Measurements from ENCODE around the gene USP7. TPM values are rescaled to one million over a fixed set of nuclear protein-coding genes. Genes with fewer than 3 reads are reported as not detected.
A peak's percentile ranks its signal among the peaks of the same experiment; 100 is the strongest.

Gene USP7
- polyA plus RNA-seq, 3 donors: 2.4 to 31.7 (median 4.1) TPM

GRCh38 chr16:8937803-8938202, 25.9 kb downstream of the USP7 start:
- peak overlapping the region in 1 of 2 donors; percentile 36 for H3K27ac ChIP-seq (ENCODE audit: low read depth in 1 of 2, low read length in 2 of 2)
- Mint-ChIP-seq H3K9me3 (no peaks in the 10 kb centered on the region), H3K27me3 (ENCODE audit: low read depth in 3 of 3) (no peaks in the 10 kb centered on the region), H3K4me3 (no peak overlapping the region), H3K27ac (peak overlapping the region in 2 of 7 donors; percentile 63 to 64), H3K36me3 (no peaks in the 10 kb centered on the region), H3K4me1 (peaks cover 56% of the 10 kb centered on the region)
- no peak overlapping the region for H3K9ac ChIP-seq (ENCODE audit: insufficient read depth, low read length, poor library complexity, severe bottlenecking)
- intact Hi-C loops (cut with micrococcal nuclease): no loop called here
- H3K79me2 ChIP-seq (ENCODE audit: insufficient read depth, low read length): peaks cover 100% of the 10 kb centered on the region
- peaks cover 100% of the 10 kb centered on the region for H4K20me1 ChIP-seq (ENCODE audit: insufficient read depth, low read length)
- H3K4me3 ChIP-seq (replicated peaks in 1 of 3; ENCODE audit: low read depth in 2 of 3, low read length in 3 of 3): no peak overlapping the region
- no peak overlapping the region for H3K4me2 ChIP-seq (replicated peaks; ENCODE audit: extremely low read depth, low read length, poor library complexity, severe bottlenecking)
- no peaks in the 10 kb centered on the region for H3K9me3 ChIP-seq (replicated peaks in 1 of 2; ENCODE audit: control insufficient read depth in 1 of 2, insufficient read depth in 1 of 2, low read length in 2 of 2)
- H3K27me3 ChIP-seq (ENCODE audit: control insufficient read depth in 2 of 2, insufficient read depth in 2 of 2, low read length in 2 of 2): no peaks in the 10 kb centered on the region
- no peak for DNase-seq
- 92% methylated on average over 1 of the region's 4 CpGs for WGBS (ENCODE audit: insufficient coverage)
- TF ChIP-seq CTCF (IDR thresholded peaks at IDR 0.05): no peak
- H3K4me1 ChIP-seq (ENCODE audit: control insufficient read depth in 1 of 2, insufficient read depth in 2 of 2, low read length in 2 of 2): peaks cover 9 to 17% of the 10 kb centered on the region in 2 donors
- H2AFZ ChIP-seq (ENCODE audit: insufficient read depth, low read depth, low read length, poor library complexity, severe bottlenecking): no peak overlapping the region
- no peaks in the 10 kb centered on the region for H3K36me3 ChIP-seq (replicated peaks in 1 of 2; ENCODE audit: control insufficient read depth in 1 of 2, insufficient read depth in 2 of 2, low read length in 2 of 2)

- H3K9me3 ChIP-seq (replicated peaks in 1 of 2; ENCODE audit: control insufficient read depth in 1 of 2, insufficient read depth in 1 of 2, low read length in 2 of 2): no peaks in the 10 kb centered on the region
- DNase-seq: peak in 2 of 3 donors; percentile 14 to 30
- no peak overlapping the region for H3K4me2 ChIP-seq (replicated peaks; ENCODE audit: extremely low read depth, low read length, poor library complexity, severe bottlenecking)
- peak; percentile 66 for TF ChIP-seq CTCF (IDR thresholded peaks at IDR 0.05)
- Mint-ChIP-seq H3K36me3 (no peaks in the 10 kb centered on the region), H3K9me3 (no peaks in the 10 kb centered on the region), H3K27me3 (ENCODE audit: low read depth in 3 of 3) (no peaks in the 10 kb centered on the region), H3K4me1 (peaks cover 53% of the 10 kb centered on the region), H3K27ac (peak overlapping the region in 1 of 7 donors; percentile 47), H3K4me3 (no peak overlapping the region)
- no peaks in the 10 kb centered on the region for H3K36me3 ChIP-seq (replicated peaks in 1 of 2; ENCODE audit: control insufficient read depth in 1 of 2, insufficient read depth in 2 of 2, low read length in 2 of 2)
- intact Hi-C loops (cut with micrococcal nuclease): no loop called here
- H3K79me2 ChIP-seq (ENCODE audit: insufficient read depth, low read length): peaks cover 100% of the 10 kb centered on the region
- H4K20me1 ChIP-seq (ENCODE audit: insufficient read depth, low read length): peaks cover 100% of the 10 kb centered on the region
- peaks cover 0 to 3% of the 10 kb centered on the region in 2 donors for H3K4me1 ChIP-seq (ENCODE audit: control insufficient read depth in 1 of 2, insufficient read depth in 2 of 2, low read length in 2 of 2)
- H3K27ac ChIP-seq (ENCODE audit: low read depth in 1 of 2, low read length in 2 of 2): peak overlapping the region in 1 of 2 donors; percentile 26
- H3K9ac ChIP-seq (ENCODE audit: insufficient read depth, low read length, poor library complexity, severe bottlenecking): no peak overlapping the region
- no peaks in the 10 kb centered on the region for H3K27me3 ChIP-seq (ENCODE audit: control insufficient read depth in 2 of 2, insufficient read depth in 2 of 2, low read length in 2 of 2)
- no peak overlapping the region for H3K4me3 ChIP-seq (replicated peaks in 1 of 3; ENCODE audit: low read depth in 2 of 3, low read length in 3 of 3)
- H2AFZ ChIP-seq (ENCODE audit: insufficient read depth, low read depth, low read length, poor library complexity, severe bottlenecking): no peak overlapping the region
Observed at GRCh38 chr16:8936421-8936820, 27.3 kb downstream of the USP7 start.
